GM18907 (cell line): ENCODE data around the gene HTR3E.

ENCODE experiments used
- ATAC-seq: cut with Tn5 transposase; IDR thresholded peaks from one replicate; pipeline ENCODE4 v1.9.1; 2021; ENCODE audit warnings: mild to moderate bottlenecking, moderate library complexity; ENCODE audit not compliant: unreplicated experiment

Gene HTR3E

DNA sequence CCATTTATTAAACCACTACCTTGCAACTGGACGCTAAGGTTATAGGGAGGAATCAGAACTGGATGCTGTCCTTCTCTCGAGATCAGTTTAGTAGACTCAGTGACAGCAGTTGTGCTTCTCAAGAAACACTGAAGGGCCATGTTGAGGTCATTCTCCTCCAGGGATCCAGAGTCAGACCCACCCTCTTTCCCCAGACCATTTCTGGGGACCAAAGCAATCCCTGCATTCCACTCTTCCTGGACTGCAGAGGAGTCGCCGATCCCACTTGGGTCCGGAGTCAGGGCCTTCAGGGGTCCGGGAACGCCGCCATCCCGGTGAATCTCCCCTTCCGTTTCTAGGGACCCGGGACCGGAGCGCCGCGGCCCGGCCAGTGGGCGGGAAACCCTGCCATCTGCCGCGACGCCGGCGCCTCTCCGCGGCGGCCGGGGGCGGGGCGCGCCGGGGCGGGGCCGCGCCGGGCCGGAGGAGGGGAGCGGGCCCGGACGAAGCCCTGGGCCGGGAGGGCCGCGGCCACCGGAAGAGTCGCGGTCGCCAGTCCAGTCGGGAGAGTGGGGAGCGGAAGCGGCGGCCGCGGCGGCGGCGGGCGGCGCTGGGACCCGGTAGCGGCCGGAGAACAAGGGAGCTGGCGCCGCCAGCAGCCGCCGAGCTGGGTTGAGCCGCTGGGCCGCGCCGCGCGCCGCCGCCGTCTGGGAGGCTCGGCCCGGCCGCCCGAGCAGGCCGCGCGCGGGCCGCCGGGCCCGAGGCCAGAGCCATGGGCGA is 58.2 kb downstream of the HTR3E start, which contains the start of gene DVL3:
Gene DVL3, plus strand, starts transcription at position 493 of the 759 bp plus-strand sequence. Its CDS starts 259 bp downstream, at position 752.
- peak; percentile 79 for ATAC-seq

DNA sequence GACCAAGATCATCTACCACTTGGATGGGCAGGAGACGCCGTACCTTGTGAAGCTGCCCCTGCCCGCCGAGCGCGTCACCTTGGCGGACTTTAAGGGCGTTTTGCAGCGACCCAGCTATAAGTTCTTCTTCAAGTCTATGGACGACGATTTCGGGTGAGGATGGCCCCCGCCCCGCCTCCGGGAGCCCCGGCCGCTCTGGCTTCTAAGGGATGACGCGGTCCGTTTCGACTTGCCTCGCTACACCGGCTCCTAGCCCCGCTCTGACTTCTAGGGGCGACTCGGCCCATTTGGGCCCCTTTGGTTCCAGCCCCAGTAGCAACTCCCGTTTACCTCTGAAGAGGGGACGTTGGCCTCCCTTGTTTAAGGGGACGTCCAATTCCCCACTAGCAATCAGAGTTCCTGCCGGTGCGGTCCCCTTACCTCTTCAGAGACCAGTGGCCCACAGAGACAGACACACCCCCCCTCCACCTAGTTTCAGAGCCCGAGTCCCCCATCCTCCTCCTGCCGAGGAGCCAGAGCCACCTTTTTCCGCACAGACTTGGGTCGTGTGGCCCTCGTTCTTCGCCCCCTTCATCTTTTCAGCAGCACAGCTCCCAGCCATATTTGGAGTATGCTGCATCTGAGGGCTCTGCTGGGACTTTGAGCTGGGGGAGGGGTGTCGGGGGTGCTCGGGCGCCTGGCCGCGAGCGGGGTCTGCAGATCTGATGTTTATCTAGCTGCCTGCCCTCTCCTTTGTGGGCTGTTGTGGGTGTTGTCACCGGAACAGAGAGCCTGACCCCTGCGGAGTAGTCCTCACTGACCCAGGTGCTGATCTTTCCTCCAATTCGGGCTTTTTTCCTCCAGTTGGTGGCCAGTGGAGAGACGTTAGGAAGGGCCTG is 59.0 kb downstream of the HTR3E start:
- peak; percentile 37 for ATAC-seq

DNA sequence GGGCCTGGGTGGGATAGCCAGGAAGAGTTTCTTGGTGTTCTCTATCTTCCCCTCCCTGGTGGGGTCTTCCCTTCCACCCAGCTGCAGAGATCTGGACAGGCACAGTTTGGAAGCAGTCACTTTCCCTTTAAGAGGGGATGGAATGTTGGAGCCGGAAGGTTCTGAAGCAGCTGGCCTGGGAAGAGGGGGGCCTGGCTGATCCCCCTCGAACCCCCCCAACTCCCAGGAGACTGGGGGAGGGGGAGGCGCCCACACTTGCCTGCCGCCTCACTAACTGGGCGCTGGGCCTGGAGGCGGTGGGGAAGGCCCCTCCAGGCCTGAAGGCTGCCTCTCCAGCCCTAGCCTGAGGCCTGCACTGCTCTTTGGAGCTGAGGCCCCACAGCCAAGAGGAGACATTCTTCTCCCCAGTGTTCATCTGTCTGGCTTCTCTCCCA is 59.7 kb downstream of the HTR3E start:
- ATAC-seq, result no peak
